ENCODE results near the gene ARHGEF11. TPM values are rescaled to one million over a fixed set of nuclear protein-coding genes. Genes with fewer than 3 reads are reported as not detected.

The ARHGEF11 gene
- total RNA-seq, 1 donor from 2014 or later: 12.4 TPM

GRCh38 chr1:156931974-156932710 lies 113.4 kb downstream of the ARHGEF11 start:
- no peak overlapping the region for H3K4me3 ChIP-seq (ENCODE audit: low read depth, low read length)
- H3K36me3 ChIP-seq (ENCODE audit: control insufficient read depth, insufficient read depth, low read length): peaks cover 5% of the 10 kb centered on the region
- no peak for FAIRE-seq
- peaks cover 2% of the 10 kb centered on the region for H3K27me3 ChIP-seq (ENCODE audit: control insufficient read depth, insufficient read depth, low read length)
- TF ChIP-seq CTCF (IDR thresholded peaks at IDR 0.05; ENCODE audit: insufficient read depth, low read length, severe bottlenecking): no peak
- no peak for DNase-seq (ENCODE audit: low read depth)

GRCh38 chr1:156931211-156931952 lies 114.2 kb downstream of the ARHGEF11 start:
- no peak for TF ChIP-seq CTCF (IDR thresholded peaks at IDR 0.05; ENCODE audit: insufficient read depth, low read length, severe bottlenecking)
- peak; percentile 23 for FAIRE-seq
- peaks cover 2% of the 10 kb centered on the region for H3K36me3 ChIP-seq (ENCODE audit: control insufficient read depth, insufficient read depth, low read length)
- DNase-seq (ENCODE audit: low read depth): no peak
- no peak overlapping the region for H3K4me3 ChIP-seq (ENCODE audit: low read depth, low read length)
- H3K27me3 ChIP-seq (ENCODE audit: control insufficient read depth, insufficient read depth, low read length): peaks cover 3% of the 10 kb centered on the region

- Histone ChIP-seq H3K27me3 (ENCODE audit: control insufficient read depth, insufficient read depth, low read length) (peaks cover 3% of the 10 kb centered on the region), H3K36me3 (ENCODE audit: control insufficient read depth, insufficient read depth, low read length) (no peaks in the 10 kb centered on the region), H3K4me3 (ENCODE audit: low read depth, low read length) (no peak overlapping the region)
- TF ChIP-seq CTCF (IDR thresholded peaks at IDR 0.05; ENCODE audit: insufficient read depth, low read length, severe bottlenecking): no peak
- DNase-seq (ENCODE audit: low read depth): no peak
- FAIRE-seq: no peak
Measured at GRCh38 chr1:156930483-156930882, 115.1 kb downstream of the ARHGEF11 start.

- Histone ChIP-seq H3K27me3 (ENCODE audit: control insufficient read depth, insufficient read depth, low read length) (peaks cover 9% of the 10 kb centered on the region), H3K4me3 (ENCODE audit: low read depth, low read length) (no peak overlapping the region), H3K36me3 (ENCODE audit: control insufficient read depth, insufficient read depth, low read length) (no peaks in the 10 kb centered on the region)
- FAIRE-seq (no peak), DNase-seq (ENCODE audit: low read depth) (no peak)
- TF ChIP-seq CTCF (IDR thresholded peaks at IDR 0.05; ENCODE audit: insufficient read depth, low read length, severe bottlenecking): no peak
Measured at GRCh38 chr1:156929596-156930238, 115.8 kb downstream of the ARHGEF11 start.

- no peaks in the 10 kb centered on the region for H3K36me3 ChIP-seq (ENCODE audit: control insufficient read depth, insufficient read depth, low read length)
- no peak for DNase-seq (ENCODE audit: low read depth)
- H3K27me3 ChIP-seq (ENCODE audit: control insufficient read depth, insufficient read depth, low read length): peaks cover 25% of the 10 kb centered on the region
- FAIRE-seq: no peak
- no peak overlapping the region for H3K4me3 ChIP-seq (ENCODE audit: low read depth, low read length)
- TF ChIP-seq CTCF (IDR thresholded peaks at IDR 0.05; ENCODE audit: insufficient read depth, low read length, severe bottlenecking): no peak
Measured at GRCh38 chr1:156928043-156928602, 117.4 kb downstream of the ARHGEF11 start.
